ENCODE measurements around the gene CC2D2B. TPM values are rescaled to one million over a fixed set of nuclear protein-coding genes. Genes with fewer than 3 reads are reported as not detected.

The CC2D2B gene
- total and polyA plus RNA-seq, 4 donors: 0.29 to 5.0 (median 0.72) TPM

DNA sequence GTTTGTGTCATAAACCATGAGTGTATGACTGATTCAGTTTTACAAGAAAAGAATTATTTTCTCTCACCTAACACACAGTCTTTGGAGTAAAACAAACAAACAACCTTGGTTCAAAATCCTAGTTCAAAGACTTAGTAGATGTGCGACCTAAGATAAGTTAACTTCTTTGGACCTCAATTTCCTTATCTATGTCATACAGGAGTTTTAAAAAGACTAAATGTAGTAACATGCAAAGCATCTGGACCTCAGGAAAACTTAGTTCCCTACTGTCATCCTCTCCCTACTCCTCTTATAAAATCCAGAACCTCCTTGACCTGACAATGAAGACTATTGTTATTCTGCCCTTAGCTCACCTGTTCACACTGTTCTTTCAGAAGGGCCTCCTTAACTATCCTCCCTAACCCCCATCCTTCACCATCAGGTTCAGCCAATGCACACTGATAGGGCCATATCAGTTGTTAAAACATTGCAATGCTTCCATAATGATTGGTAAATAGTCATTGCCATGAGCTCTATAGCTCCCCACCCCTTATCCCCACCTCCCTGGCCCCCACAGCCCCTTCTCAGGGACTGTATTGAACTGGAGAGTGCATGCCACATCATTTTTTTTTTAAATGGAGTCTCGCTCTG is 106.8 kb downstream of the CC2D2B start:
- no peak overlapping the region for H3K27ac ChIP-seq (ENCODE audit: low read depth in 1 of 2, low read length in 1 of 2)
- no peaks in the 10 kb centered on the region for H3K36me3 ChIP-seq (ENCODE audit: control insufficient read depth in 4 of 4, insufficient read depth in 4 of 4, low read length in 4 of 4)
- no peak for DNase-seq
- no peak overlapping the region for H3K9ac ChIP-seq (ENCODE audit: insufficient read depth in 1 of 2, low read length in 2 of 2)
- peaks cover 0 to 4% (median 0%) of the 10 kb centered on the region in 5 donors for H3K4me1 ChIP-seq (ENCODE audit: control insufficient read depth in 5 of 5, insufficient read depth in 5 of 5, low read length in 5 of 5)
- 94 to 98% methylated on average over 2 of the region's 2 CpGs for WGBS, 2 donors
- no peaks in the 10 kb centered on the region for H3K9me3 ChIP-seq (ENCODE audit: control insufficient read depth in 4 of 4, insufficient read depth in 3 of 4, low read length in 3 of 4)
- TF ChIP-seq CTCF (IDR thresholded peaks at IDR 0.05; ENCODE audit: control extremely low read depth, extremely low read depth): no peak
- no peaks in the 10 kb centered on the region for H3K27me3 ChIP-seq (ENCODE audit: control insufficient read depth in 3 of 3, insufficient read depth in 3 of 3, low read length in 2 of 3)
- ATAC-seq (ENCODE audit: insufficient read depth, low FRiP score): no peak
- H3K4me3 ChIP-seq: no peak overlapping the region

DNA sequence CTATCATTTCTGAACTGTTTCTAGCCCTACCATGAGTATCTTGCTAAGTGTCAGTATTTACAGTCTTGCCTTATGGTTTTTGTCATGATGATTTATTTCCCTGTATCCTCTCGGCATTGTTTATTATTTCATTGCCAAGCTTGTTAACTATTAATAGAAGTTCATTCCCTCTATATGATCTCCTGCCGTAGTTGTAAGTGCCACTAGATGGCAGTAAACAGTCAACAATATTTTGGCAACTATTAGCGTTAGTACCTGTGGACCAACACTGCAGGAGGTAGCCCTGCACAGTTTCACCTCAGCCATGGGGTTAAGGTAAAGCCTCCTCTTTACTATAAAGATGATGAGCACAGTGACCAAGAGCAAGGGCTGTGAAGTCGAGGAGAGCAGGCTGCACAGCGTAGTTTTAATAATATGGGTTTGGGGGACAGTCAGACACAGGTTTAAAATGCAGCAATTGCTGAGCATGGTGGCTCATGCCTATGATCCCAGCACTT is 109.5 kb downstream of the CC2D2B start:
- WGBS, 2 donors: 20 to 21% methylated on average over 5 of the region's 5 CpGs
- DNase-seq: peak; percentile 53 to 96 (median 93)
- H3K9ac ChIP-seq (ENCODE audit: insufficient read depth in 1 of 2, low read length in 2 of 2): no peak overlapping the region

GRCh38 chr10:96021332-96021731 is 113.6 kb downstream of the CC2D2B start:
- no peaks in the 10 kb centered on the region for H3K9me3 ChIP-seq (ENCODE audit: control insufficient read depth in 4 of 4, insufficient read depth in 3 of 4, low read length in 3 of 4)
- no peak for TF ChIP-seq CTCF (IDR thresholded peaks at IDR 0.05; ENCODE audit: control extremely low read depth, extremely low read depth)
- WGBS, 2 donors: 84 to 92% methylated on average over 1 of the region's 1 CpG
- no peak overlapping the region for H3K27ac ChIP-seq (ENCODE audit: low read depth in 1 of 2, low read length in 1 of 2)
- no peak overlapping the region for H3K4me3 ChIP-seq
- no peak overlapping the region for H3K9ac ChIP-seq (ENCODE audit: insufficient read depth in 1 of 2, low read length in 2 of 2)
- DNase-seq: no peak
- no peaks in the 10 kb centered on the region for H3K27me3 ChIP-seq (ENCODE audit: control insufficient read depth in 3 of 3, insufficient read depth in 3 of 3, low read length in 2 of 3)
- no peaks in the 10 kb centered on the region for H3K36me3 ChIP-seq (ENCODE audit: control insufficient read depth in 4 of 4, insufficient read depth in 4 of 4, low read length in 4 of 4)
- peaks cover 0 to 4% (median 0%) of the 10 kb centered on the region in 5 donors for H3K4me1 ChIP-seq (ENCODE audit: control insufficient read depth in 5 of 5, insufficient read depth in 5 of 5, low read length in 5 of 5)
- no peak for ATAC-seq (ENCODE audit: insufficient read depth, low FRiP score)

More for the DNA sequence above, 109.5 kb downstream of the CC2D2B start:
- no peaks in the 10 kb centered on the region for H3K27me3 ChIP-seq (ENCODE audit: control insufficient read depth in 3 of 3, insufficient read depth in 3 of 3, low read length in 2 of 3)
- no peak overlapping the region for H3K27ac ChIP-seq (ENCODE audit: low read depth in 1 of 2, low read length in 1 of 2)
- no peaks in the 10 kb centered on the region for H3K36me3 ChIP-seq (ENCODE audit: control insufficient read depth in 4 of 4, insufficient read depth in 4 of 4, low read length in 4 of 4)
- H3K4me1 ChIP-seq (ENCODE audit: control insufficient read depth in 5 of 5, insufficient read depth in 5 of 5, low read length in 5 of 5): peaks cover 0 to 4% (median 0%) of the 10 kb centered on the region in 5 donors
- ATAC-seq (ENCODE audit: insufficient read depth, low FRiP score): no peak
- H3K9me3 ChIP-seq (ENCODE audit: control insufficient read depth in 4 of 4, insufficient read depth in 3 of 4, low read length in 3 of 4): no peaks in the 10 kb centered on the region
- peak; percentile 75 for TF ChIP-seq CTCF (IDR thresholded peaks at IDR 0.05; ENCODE audit: control extremely low read depth, extremely low read depth)
- no peak overlapping the region for H3K4me3 ChIP-seq
